Measurements from ENCODE around the gene CRAT. TPM values are rescaled to one million over a fixed set of nuclear protein-coding genes. Genes with fewer than 3 reads are reported as not detected.

The CRAT gene
- total RNA-seq, 1 donor from 2014 or later = 19.0 TPM

DNA sequence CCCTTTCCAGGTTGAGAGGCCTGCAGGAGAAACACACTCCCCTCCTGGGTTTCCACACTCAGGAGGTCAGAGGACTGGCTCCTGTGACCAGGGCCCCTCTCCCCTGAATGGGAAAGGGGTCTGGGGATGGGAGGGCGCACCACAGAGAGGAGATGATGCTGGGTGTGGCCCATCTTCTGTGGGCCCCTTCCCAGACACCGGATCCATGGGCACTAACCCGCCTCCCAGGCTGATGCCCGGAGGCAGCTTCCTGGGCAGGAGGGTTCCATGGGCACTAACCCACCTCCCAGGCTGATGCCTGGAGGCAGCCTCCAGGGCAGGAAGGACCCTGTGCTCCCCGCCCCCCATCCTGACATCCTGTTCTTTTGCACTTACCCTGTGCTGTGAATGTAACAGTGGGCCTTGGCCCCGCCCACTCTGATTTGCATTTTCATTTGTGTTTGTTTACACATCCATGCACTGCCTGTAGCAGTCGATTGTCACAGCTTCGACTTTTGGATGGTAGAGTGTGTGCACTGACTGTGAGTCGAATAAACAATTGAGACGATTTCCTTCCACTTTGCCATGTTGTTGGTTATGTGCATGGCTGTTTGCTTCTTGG, 39.0 kb downstream of the CRAT start:
- H3K27me3 Mint-ChIP-seq = no peaks in the 10 kb centered on the region
- H3K27ac Mint-ChIP-seq = peak overlapping the region; percentile 16
- no peaks in the 10 kb centered on the region for H3K4me1 Mint-ChIP-seq (ENCODE audit: low read depth)
- H3K4me3 Mint-ChIP-seq (ENCODE audit: low read depth) = no peak overlapping the region
- no peak for DNase-seq (ENCODE audit: low spot score, unreplicated experiment)
- H3K36me3 Mint-ChIP-seq (ENCODE audit: insufficient read depth) = peaks cover 2% of the 10 kb centered on the region
- no peaks in the 10 kb centered on the region for H3K9me3 Mint-ChIP-seq (ENCODE audit: low read depth)
- TF ChIP-seq, protein P1, sequence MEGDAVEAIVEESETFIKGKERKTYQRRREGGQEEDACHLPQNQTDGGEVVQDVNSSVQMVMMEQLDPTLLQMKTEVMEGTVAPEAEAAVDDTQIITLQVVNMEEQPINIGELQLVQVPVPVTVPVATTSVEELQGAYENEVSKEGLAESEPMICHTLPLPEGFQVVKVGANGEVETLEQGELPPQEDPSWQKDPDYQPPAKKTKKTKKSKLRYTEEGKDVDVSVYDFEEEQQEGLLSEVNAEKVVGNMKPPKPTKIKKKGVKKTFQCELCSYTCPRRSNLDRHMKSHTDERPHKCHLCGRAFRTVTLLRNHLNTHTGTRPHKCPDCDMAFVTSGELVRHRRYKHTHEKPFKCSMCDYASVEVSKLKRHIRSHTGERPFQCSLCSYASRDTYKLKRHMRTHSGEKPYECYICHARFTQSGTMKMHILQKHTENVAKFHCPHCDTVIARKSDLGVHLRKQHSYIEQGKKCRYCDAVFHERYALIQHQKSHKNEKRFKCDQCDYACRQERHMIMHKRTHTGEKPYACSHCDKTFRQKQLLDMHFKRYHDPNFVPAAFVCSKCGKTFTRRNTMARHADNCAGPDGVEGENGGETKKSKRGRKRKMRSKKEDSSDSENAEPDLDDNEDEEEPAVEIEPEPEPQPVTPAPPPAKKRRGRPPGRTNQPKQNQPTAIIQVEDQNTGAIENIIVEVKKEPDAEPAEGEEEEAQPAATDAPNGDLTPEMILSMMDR (IDR thresholded peaks at IDR 0.05; ENCODE audit: unreplicated experiment) = no peak

- Mint-ChIP-seq H3K9me3 (ENCODE audit: low read depth) (no peaks in the 10 kb centered on the region), H3K27me3 (no peaks in the 10 kb centered on the region), H3K4me1 (ENCODE audit: low read depth) (no peaks in the 10 kb centered on the region), H3K4me3 (ENCODE audit: low read depth) (no peak overlapping the region), H3K36me3 (ENCODE audit: insufficient read depth) (peaks cover 2% of the 10 kb centered on the region), H3K27ac (no peak overlapping the region)
- TF ChIP-seq, protein P1 (IDR thresholded peaks at IDR 0.05; ENCODE audit: unreplicated experiment) = no peak
- no peak for DNase-seq (ENCODE audit: low spot score, unreplicated experiment)
These were observed 39.7 kb downstream of the CRAT start for GRCh38 chr9:129070696-129071525.

GRCh38 chr9:129069862-129070641, 40.5 kb downstream of the CRAT start:
- H3K36me3 Mint-ChIP-seq (ENCODE audit: insufficient read depth) = peaks cover 5% of the 10 kb centered on the region
- no peaks in the 10 kb centered on the region for H3K9me3 Mint-ChIP-seq (ENCODE audit: low read depth)
- TF ChIP-seq, protein P1 (IDR thresholded peaks at IDR 0.05; ENCODE audit: unreplicated experiment) = no peak
- H3K4me1 Mint-ChIP-seq (ENCODE audit: low read depth) = no peaks in the 10 kb centered on the region
- no peaks in the 10 kb centered on the region for H3K27me3 Mint-ChIP-seq
- no peak for DNase-seq (ENCODE audit: low spot score, unreplicated experiment)
- H3K4me3 Mint-ChIP-seq (ENCODE audit: low read depth) = no peak overlapping the region
- H3K27ac Mint-ChIP-seq = no peak overlapping the region

GRCh38 chr9:129068990-129069861, 41.4 kb downstream of the CRAT start:
- no peak for DNase-seq (ENCODE audit: low spot score, unreplicated experiment)
- H3K4me1 Mint-ChIP-seq (ENCODE audit: low read depth) = no peaks in the 10 kb centered on the region
- TF ChIP-seq, protein P1 (IDR thresholded peaks at IDR 0.05; ENCODE audit: unreplicated experiment) = no peak
- H3K9me3 Mint-ChIP-seq (ENCODE audit: low read depth) = no peaks in the 10 kb centered on the region
- H3K36me3 Mint-ChIP-seq (ENCODE audit: insufficient read depth) = peaks cover 5% of the 10 kb centered on the region
- no peak overlapping the region for H3K4me3 Mint-ChIP-seq (ENCODE audit: low read depth)
- H3K27ac Mint-ChIP-seq = peak overlapping the region; percentile 48
- H3K27me3 Mint-ChIP-seq = no peaks in the 10 kb centered on the region
